NCI-H1436 treated with DMSO at 0.1 percent for 48 hours (cell line): ENCODE measurements around the gene ZNF277.

Experiments
- DNase-seq: peaks from one replicate; lab custom pipeline; 2025; lab: John Stamatoyannopoulos, UW

ZNF277 gene

GRCh38 chr7:112254156-112254555 lies 47.7 kb downstream of the ZNF277 start:
- DNase-seq = no peak

GRCh38 chr7:112254709-112255387 lies 48.4 kb downstream of the ZNF277 start:
- no peak for DNase-seq

GRCh38 chr7:112255388-112255720 lies 48.9 kb downstream of the ZNF277 start:
- DNase-seq = no peak

GRCh38 chr7:112257073-112257472 lies 50.6 kb downstream of the ZNF277 start:
- DNase-seq = no peak

- no peak for DNase-seq
Measured at GRCh38 chr7:112260911-112261310, 54.4 kb downstream of the ZNF277 start.

- no peak for DNase-seq
Measured at GRCh38 chr7:112262036-112262435, 55.5 kb downstream of the ZNF277 start.

- DNase-seq = no peak
Measured at GRCh38 chr7:112262855-112263487, 56.5 kb downstream of the ZNF277 start.

- no peak for DNase-seq
Measured at GRCh38 chr7:112263519-112263918, 57.0 kb downstream of the ZNF277 start.

GRCh38 chr7:112266141-112266540 lies 59.6 kb downstream of the ZNF277 start:
- no peak for DNase-seq

- no peak for DNase-seq
Measured at GRCh38 chr7:112266595-112267270, 60.2 kb downstream of the ZNF277 start.

- no peak for DNase-seq
Measured at GRCh38 chr7:112267944-112268691, 61.6 kb downstream of the ZNF277 start.

GRCh38 chr7:112271162-112271561 lies 64.7 kb downstream of the ZNF277 start:
- DNase-seq = no peak

- no peak for DNase-seq
Measured at GRCh38 chr7:112272921-112273561, 66.5 kb downstream of the ZNF277 start.

GRCh38 chr7:112279042-112279441 lies 72.5 kb downstream of the ZNF277 start:
- no peak for DNase-seq

GRCh38 chr7:112280267-112280666 lies 73.8 kb downstream of the ZNF277 start:
- no peak for DNase-seq

GRCh38 chr7:112282476-112283188 lies 76.1 kb downstream of the ZNF277 start:
- no peak for DNase-seq

- DNase-seq = no peak
Measured at GRCh38 chr7:112283382-112283910, 77.0 kb downstream of the ZNF277 start.

GRCh38 chr7:112286250-112287086 lies 80.0 kb downstream of the ZNF277 start:
- peak; percentile 75 for DNase-seq

GRCh38 chr7:112288301-112288700 lies 81.8 kb downstream of the ZNF277 start:
- no peak for DNase-seq

GRCh38 chr7:112290065-112290464 lies 83.6 kb downstream of the ZNF277 start:
- no peak for DNase-seq
